Liver (tissue), 9 donors: ENCODE measurements around the gene POLR2H. TPM values are rescaled to one million over a fixed set of nuclear protein-coding genes. Genes with fewer than 3 reads are reported as not detected.

Experiments used
- DNase-seq: peaks from one replicate; pipeline ENCODE4 v3.0.0-alpha.2; 2017; ENCODE audit warnings: low spot score
- H3K27ac ChIP-seq, 2 donors: one replicate each; pipeline ENCODE4 v1.7.0; 2013; ENCODE audit warnings: inconsistent platforms in 2 of 2, low read length in 2 of 2, control low read depth in 1 of 2, low read depth in 1 of 2, mild to moderate bottlenecking in 1 of 2
- H3K27me3 ChIP-seq, 4 donors: one replicate each; pipeline versions ENCODE4 v1.6.1 to v1.7.0; 2013; ENCODE audit warnings: low read length in 3 of 4, inconsistent platforms in 1 of 4, mild to moderate bottlenecking in 1 of 4, moderate library complexity in 1 of 4; ENCODE audit not compliant: control insufficient read depth in 4 of 4, insufficient read depth in 4 of 4
- H3K36me3 ChIP-seq, 4 donors: one replicate each; pipeline versions ENCODE4 v1.6.1 to v1.7.0; 2013; ENCODE audit warnings: low read length in 3 of 4, mild to moderate bottlenecking in 3 of 4, low read depth in 1 of 4, moderate library complexity in 1 of 4; ENCODE audit not compliant: control insufficient read depth in 4 of 4, insufficient read depth in 3 of 4
- H3K4me1 ChIP-seq, 4 donors: one replicate each; pipeline versions ENCODE4 v1.6.1 to v1.7.0; 2013; ENCODE audit warnings: low read length in 3 of 4, mild to moderate bottlenecking in 3 of 4, moderate library complexity in 1 of 4; ENCODE audit not compliant: control insufficient read depth in 4 of 4, insufficient read depth in 4 of 4
- H3K4me3 ChIP-seq, 3 donors: one replicate each; pipeline versions ENCODE4 v1.6.1 to v1.7.0; 2013; ENCODE audit warnings: low read length in 3 of 3, control low read depth in 1 of 3, low read depth in 1 of 3, mild to moderate bottlenecking in 1 of 3
- H3K9ac ChIP-seq, 2 donors: one replicate each; pipeline ENCODE4 v1.7.0; 2013; ENCODE audit warnings: low read length in 2 of 2, mild to moderate bottlenecking in 2 of 2, moderate library complexity in 2 of 2, control low read depth in 1 of 2, low read depth in 1 of 2
- H3K9me3 ChIP-seq, 4 donors: one replicate each; pipeline versions ENCODE4 v1.6.1 to v1.7.0; 2013; ENCODE audit warnings: low read length in 3 of 4; ENCODE audit not compliant: control insufficient read depth in 4 of 4
- CTCF ChIP-seq: fragments of 150-350 bp; IDR thresholded peaks from 2 replicates; pipeline ENCODE4 v1.5.1; 2017; ENCODE audit warnings: improper control_type of control experiment, low read depth, low read length; ENCODE audit not compliant: missing input control
- FOXA1 ChIP-seq: IDR thresholded peaks from 2 replicates; pipeline ENCODE4 v1.6.1; 2016; ENCODE audit warnings: antibody characterized with exemption
- FOXA2 ChIP-seq: IDR thresholded peaks from 2 replicates; pipeline ENCODE4 v1.6.1; 2016; ENCODE audit warnings: antibody characterized with exemption
- GABPA ChIP-seq, 2 donors: IDR thresholded peaks in 1 of 2; conservative IDR thresholded peaks in 1 of 2; 2 replicates each; pipeline ENCODE4 v1.6.1; 2016; ENCODE audit warnings: antibody characterized with exemption in 2 of 2, mild to moderate bottlenecking in 1 of 2, moderate library complexity in 1 of 2
- HNF4A ChIP-seq, 2 donors: conservative IDR thresholded peaks; 2 replicates each; pipeline ENCODE4 v1.6.1; 2016; ENCODE audit warnings: antibody characterized with exemption in 2 of 2, mild to moderate bottlenecking in 2 of 2
- HNF4G ChIP-seq: IDR thresholded peaks from 2 replicates; pipeline ENCODE4 v1.6.1; 2016; ENCODE audit warnings: antibody characterized with exemption
- JUND ChIP-seq, 2 donors: IDR thresholded peaks; 2 replicates each; pipeline ENCODE4 v1.6.1; 2016; ENCODE audit warnings: antibody characterized with exemption in 2 of 2
- NR2F2 ChIP-seq: IDR thresholded peaks from 2 replicates; pipeline ENCODE4 v1.6.1; 2016; ENCODE audit warnings: antibody characterized with exemption
- RAD21 ChIP-seq, 2 donors: IDR thresholded peaks; 2 replicates each; pipeline ENCODE4 v1.6.1; 2016; ENCODE audit warnings: antibody characterized with exemption in 2 of 2, mild to moderate bottlenecking in 2 of 2
- REST ChIP-seq: IDR thresholded peaks from 2 replicates; pipeline ENCODE4 v1.6.1; 2016; ENCODE audit warnings: antibody characterized with exemption, mild to moderate bottlenecking
- RXRA ChIP-seq, 2 donors: IDR thresholded peaks; 2 replicates each; pipeline ENCODE4 v1.6.1; 2017 to 2018; ENCODE audit warnings: antibody characterized with exemption in 2 of 2, mild to moderate bottlenecking in 1 of 2
- SP1 ChIP-seq: IDR thresholded peaks from 2 replicates; pipeline ENCODE4 v1.6.1; 2018; ENCODE audit warnings: antibody characterized with exemption, mild to moderate bottlenecking
- YY1 ChIP-seq: IDR thresholded peaks from 2 replicates; pipeline ENCODE4 v1.6.1; 2016; ENCODE audit warnings: antibody characterized with exemption, mild to moderate bottlenecking
- WGBS: extraction: QIAGEN DNeasy Blood & Tissue Kit; methylation state at CpG from one replicate; pipeline ENCODE4 v1.1.7; 2013; 5-methylcytosine and 5-hydroxymethylcytosine counted together
- polyA plus RNA-seq, 2 donors: library from polyadenylated mRNA; stranded (reverse) in 1 of 2; unstranded in 1 of 2; fragments of 200-250 nt in 1 of 2; fragments of >200 nt in 1 of 2; fragmentation: Nextera tagmentation in 1 of 2; extraction: Ambion mirVana in 1 of 2; gene quantifications; one replicate each; pipeline versions ENCODE4 v1.2.1 to v1.2.3, GENCODE V29; 2013 to 2015
- total RNA-seq, 2 donors: library from RNA; depleted of rRNA; stranded (reverse); fragments of >200 nt; gene quantifications; one replicate each; pipeline ENCODE4 v1.2.3, GENCODE V29; 2014
- TF ChIP-seq, protein P1 (sequence below): IDR thresholded peaks from 2 replicates; pipeline ENCODE4 v1.6.1; 2016; ENCODE audit warnings: antibody characterized with exemption
- TF ChIP-seq, protein P2 (sequence below): IDR thresholded peaks from 2 replicates; pipeline ENCODE4 v1.6.1; 2016; ENCODE audit warnings: antibody characterized with exemption
- TF ChIP-seq, protein P3 (sequence below): IDR thresholded peaks from 2 replicates; pipeline ENCODE4 v1.6.1; 2016; ENCODE audit warnings: antibody characterized with exemption
- donor health status: healthy.
- donor health status: healthy.
- donor health status: healthy.
- donor health status: healthy.
- donor health status: healthy.

POLR2H gene
- total and polyA plus RNA-seq, 4 donors: 25.7 to 55.7 (median 43.5) TPM

DNA sequence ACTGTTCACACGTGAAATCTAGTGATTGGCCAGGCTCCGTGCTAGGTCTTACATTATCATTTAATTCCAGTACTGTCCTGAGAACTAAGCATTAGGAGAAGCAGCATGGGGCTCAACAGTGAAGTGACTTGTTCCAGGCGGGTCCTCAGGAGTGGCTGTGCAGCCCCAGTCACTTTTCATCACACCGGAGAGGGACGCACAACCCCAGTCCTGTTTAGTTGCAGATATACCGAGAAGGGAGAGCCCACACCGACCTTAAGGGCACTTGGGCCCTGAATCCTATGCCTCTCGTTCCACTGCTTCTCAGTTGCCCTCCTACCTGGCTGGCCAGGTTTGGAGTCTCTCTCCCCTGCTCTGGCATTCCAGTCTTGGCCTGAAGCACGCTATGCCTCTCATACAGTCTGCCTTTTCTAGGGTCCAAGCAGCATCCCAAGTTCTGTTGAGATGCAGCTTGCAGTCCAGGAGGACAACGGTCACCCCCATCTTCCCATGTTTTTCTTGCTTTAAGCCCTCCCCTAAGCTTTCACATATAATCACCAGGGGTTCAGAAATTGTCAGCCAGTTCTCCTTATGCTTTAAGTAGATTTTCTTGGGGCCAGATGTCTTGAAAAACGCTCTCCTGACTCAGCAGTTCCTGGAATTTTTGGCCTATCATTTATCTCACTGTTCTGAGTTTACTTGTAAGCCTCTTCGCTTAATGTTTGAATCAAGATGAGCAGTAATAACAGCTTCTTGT is 14.0 kb upstream of the POLR2H start:
- Histone ChIP-seq H3K4me3 (no peak overlapping the region), H3K27ac (no peak overlapping the region)

More for the DNA sequence above, 14.0 kb upstream of the POLR2H start:
- H3K36me3 ChIP-seq: peaks cover 2 to 10% (median 5%) of the 10 kb centered on the region in 4 donors
- peaks cover 7 to 13% (median 12%) of the 10 kb centered on the region in 4 donors for H3K4me1 ChIP-seq
- no peak for DNase-seq
- 82% methylated on average over 12 of the region's 12 CpGs for WGBS
- H3K9ac ChIP-seq: no peak overlapping the region
- H3K9me3 ChIP-seq: no peaks in the 10 kb centered on the region
- H3K27me3 ChIP-seq: no peaks in the 10 kb centered on the region
- no peak for TF ChIP-seq HNF4G
- TF ChIP-seq, protein P1, sequence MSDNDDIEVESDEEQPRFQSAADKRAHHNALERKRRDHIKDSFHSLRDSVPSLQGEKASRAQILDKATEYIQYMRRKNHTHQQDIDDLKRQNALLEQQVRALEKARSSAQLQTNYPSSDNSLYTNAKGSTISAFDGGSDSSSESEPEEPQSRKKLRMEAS: no peak
- TF ChIP-seq SP1: no peak
- TF ChIP-seq HNF4A (conservative IDR thresholded peaks at IDR 0.05): no peak
- no peak for TF ChIP-seq FOXA1
- no peak for TF ChIP-seq YY1
- no peak for TF ChIP-seq CTCF
- no peak for TF ChIP-seq RXRA (IDR thresholded peaks at IDR 0.05)
- TF ChIP-seq REST: no peak
- no peak for TF ChIP-seq NR2F2
- TF ChIP-seq, protein P2, sequence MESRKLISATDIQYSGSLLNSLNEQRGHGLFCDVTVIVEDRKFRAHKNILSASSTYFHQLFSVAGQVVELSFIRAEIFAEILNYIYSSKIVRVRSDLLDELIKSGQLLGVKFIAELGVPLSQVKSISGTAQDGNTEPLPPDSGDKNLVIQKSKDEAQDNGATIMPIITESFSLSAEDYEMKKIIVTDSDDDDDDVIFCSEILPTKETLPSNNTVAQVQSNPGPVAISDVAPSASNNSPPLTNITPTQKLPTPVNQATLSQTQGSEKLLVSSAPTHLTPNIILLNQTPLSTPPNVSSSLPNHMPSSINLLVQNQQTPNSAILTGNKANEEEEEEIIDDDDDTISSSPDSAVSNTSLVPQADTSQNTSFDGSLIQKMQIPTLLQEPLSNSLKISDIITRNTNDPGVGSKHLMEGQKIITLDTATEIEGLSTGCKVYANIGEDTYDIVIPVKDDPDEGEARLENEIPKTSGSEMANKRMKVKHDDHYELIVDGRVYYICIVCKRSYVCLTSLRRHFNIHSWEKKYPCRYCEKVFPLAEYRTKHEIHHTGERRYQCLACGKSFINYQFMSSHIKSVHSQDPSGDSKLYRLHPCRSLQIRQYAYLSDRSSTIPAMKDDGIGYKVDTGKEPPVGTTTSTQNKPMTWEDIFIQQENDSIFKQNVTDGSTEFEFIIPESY: no peak
- no peak for TF ChIP-seq JUND (IDR thresholded peaks at IDR 0.05)
- TF ChIP-seq RAD21 (IDR thresholded peaks at IDR 0.05): no peak
- no peak for TF ChIP-seq FOXA2
- TF ChIP-seq, protein P3, sequence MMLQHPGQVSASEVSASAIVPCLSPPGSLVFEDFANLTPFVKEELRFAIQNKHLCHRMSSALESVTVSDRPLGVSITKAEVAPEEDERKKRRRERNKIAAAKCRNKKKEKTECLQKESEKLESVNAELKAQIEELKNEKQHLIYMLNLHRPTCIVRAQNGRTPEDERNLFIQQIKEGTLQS: no peak
- no peak for TF ChIP-seq GABPA (IDR thresholded peaks at IDR 0.05 in 1 of 2, conservative IDR thresholded peaks at IDR 0.05 in 1 of 2)
